Measurements from ENCODE around the gene BGLAP. TPM values are rescaled to one million over a fixed set of nuclear protein-coding genes. Genes with fewer than 3 reads are reported as not detected.

The BGLAP gene
- total and polyA plus RNA-seq, 7 donors = 0.33 to 0.44 (median 0.34) TPM; not detected in 4

DNA sequence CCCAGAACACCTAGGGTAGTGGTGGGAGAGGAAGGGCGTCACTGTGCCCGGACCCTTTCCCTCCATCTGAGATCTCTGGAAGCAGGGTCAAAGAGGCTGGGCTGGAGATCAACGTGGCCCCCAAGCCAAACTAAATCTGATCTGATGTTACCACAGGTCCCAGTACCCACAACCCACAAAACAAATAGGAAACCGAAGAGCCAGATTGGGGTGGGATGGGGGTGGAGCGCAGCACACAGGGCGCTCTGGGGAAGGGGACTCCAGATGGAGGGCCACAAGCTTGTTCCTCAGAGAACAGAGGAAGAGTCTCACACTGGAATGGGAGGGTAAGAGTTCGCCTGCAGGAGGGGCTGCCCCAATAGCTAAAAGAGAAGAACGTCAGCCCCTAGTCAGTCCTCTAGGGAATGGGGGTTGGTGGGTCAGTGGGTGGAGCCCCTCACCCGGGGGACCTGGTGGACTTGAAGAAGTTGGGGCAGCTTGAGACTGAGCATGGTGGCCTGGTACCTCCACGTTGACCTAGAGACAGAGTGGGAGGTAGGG, 4.3 kb downstream of the BGLAP start:
- Histone ChIP-seq H3K4me3 (peak overlapping the region; percentile 52), H3K27ac (no peak overlapping the region), H3K27me3 (ENCODE audit: insufficient read depth in 3 of 3, low read length in 2 of 3) (peaks cover 0 to 17% (median 10%) of the 10 kb centered on the region in 3 donors), H3K9me3 (no peaks in the 10 kb centered on the region), H3K36me3 (ENCODE audit: insufficient read depth in 1 of 2, low read depth in 1 of 2) (peaks cover 0 to 32% of the 10 kb centered on the region in 2 donors), H3K4me1 (peaks cover 9% of the 10 kb centered on the region)
- intact Hi-C loops (cut with DNase I) = no loop called here
- DNase-seq (no peak), ATAC-seq (no peak)
- 39 to 58% (median 46%) methylated on average over 9 to 10 of the region's 10 CpGs for WGBS, 3 donors
- TF ChIP-seq, protein P1, sequence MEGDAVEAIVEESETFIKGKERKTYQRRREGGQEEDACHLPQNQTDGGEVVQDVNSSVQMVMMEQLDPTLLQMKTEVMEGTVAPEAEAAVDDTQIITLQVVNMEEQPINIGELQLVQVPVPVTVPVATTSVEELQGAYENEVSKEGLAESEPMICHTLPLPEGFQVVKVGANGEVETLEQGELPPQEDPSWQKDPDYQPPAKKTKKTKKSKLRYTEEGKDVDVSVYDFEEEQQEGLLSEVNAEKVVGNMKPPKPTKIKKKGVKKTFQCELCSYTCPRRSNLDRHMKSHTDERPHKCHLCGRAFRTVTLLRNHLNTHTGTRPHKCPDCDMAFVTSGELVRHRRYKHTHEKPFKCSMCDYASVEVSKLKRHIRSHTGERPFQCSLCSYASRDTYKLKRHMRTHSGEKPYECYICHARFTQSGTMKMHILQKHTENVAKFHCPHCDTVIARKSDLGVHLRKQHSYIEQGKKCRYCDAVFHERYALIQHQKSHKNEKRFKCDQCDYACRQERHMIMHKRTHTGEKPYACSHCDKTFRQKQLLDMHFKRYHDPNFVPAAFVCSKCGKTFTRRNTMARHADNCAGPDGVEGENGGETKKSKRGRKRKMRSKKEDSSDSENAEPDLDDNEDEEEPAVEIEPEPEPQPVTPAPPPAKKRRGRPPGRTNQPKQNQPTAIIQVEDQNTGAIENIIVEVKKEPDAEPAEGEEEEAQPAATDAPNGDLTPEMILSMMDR (IDR thresholded peaks at IDR 0.05) = no peak

DNA sequence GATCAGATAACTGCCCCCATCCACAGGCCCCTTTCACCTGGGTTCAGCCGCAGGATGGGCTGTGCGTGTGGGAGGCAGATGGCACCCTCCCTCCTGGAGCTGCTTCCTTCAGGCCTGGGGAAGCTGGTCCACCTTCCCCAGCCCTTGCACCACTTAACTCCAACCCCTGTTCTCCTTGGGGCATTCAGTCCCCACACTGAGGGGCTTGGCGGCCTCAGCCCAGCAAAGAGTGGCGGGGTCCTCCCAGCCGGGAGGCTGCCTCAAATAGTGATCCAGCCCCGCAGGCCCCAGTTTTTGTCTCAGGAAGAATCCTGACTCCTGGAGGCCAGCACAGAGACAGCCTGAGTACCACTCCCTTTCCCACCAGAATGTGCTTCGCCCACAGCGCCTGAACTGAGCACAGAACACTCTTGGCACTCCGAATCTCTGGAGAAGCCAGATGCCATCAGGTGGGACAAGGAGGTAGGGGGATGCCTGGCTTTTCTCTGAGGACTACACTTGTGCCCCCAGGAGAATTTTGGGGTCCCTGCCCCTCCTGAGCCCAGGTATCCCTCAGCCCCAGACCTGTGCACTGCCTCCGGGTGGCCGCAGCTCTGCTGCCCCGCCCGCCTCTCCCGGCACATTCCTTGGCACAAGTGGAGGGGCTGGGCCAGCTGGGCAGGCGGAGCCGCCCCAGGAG, 4.9 kb downstream of the BGLAP start:
- ATAC-seq = peak; percentile 41 to 74 (median 65)
- Histone ChIP-seq H3K27me3 (ENCODE audit: insufficient read depth in 3 of 3, low read length in 2 of 3) (peaks cover 0 to 17% (median 10%) of the 10 kb centered on the region in 3 donors), H3K4me3 (no peak overlapping the region), H3K27ac (no peak overlapping the region), H3K9me3 (no peaks in the 10 kb centered on the region), H3K36me3 (ENCODE audit: insufficient read depth in 1 of 2, low read depth in 1 of 2) (peaks cover 0 to 37% of the 10 kb centered on the region in 2 donors), H3K4me1 (peaks cover 9% of the 10 kb centered on the region)
- TF ChIP-seq, protein P1 (IDR thresholded peaks at IDR 0.05) = no peak
- 29 to 34% (median 34%) methylated on average over 15 to 16 of the region's 16 CpGs for WGBS, 3 donors
- intact Hi-C loops (cut with DNase I) = no loop called here
- DNase-seq = peak; percentile 53 to 72

DNA sequence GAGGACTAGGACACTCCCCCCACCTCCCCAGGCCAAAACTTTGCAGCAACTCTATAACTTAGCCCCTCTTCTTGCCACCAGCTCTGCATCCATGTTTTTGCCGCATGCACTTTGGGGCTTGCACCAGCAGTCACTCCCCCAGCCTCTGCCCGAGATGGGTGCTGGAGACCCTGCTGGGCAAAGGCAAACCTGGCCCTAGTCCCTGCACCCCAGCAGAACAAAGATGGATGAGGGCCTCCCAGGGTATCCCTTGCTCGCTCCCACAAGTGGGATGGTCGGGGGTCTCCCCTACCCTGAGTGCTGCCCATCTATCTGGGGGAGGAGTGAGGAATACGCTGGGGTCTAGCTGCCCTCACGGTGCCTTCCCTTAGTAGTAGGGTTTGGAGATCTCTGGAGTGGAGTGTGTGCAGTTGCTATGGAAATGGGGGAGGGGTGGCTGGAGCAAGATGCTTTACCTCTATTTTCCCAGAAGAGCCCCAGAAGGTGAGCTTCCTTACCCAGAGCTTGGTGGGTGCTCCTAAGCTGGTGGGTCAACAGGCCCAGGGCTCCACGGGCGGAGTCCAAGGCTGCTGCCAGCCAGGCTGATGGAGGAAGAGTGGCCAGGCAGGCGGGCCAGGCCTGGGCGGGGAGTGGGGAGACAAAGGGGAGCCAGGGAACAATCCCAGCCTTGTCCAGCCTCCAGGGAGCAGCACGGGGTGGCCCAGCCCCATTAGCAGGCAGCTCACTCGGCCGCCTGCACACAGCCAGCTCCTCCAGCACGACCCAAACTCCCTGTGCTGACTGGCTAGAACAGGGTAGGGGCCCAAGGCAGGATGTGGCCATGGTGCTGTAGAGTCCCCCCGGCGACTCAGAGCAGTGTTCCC, 5.7 kb downstream of the BGLAP start, which contains the start of gene PAQR6:
Gene PAQR6, minus strand, starts transcription at position 597 of the 863 bp plus-strand sequence. CDS start 1,325 bp downstream, outside the sequence.
- no peaks in the 10 kb centered on the region for H3K9me3 ChIP-seq
- peaks cover 0 to 17% (median 10%) of the 10 kb centered on the region in 3 donors for H3K27me3 ChIP-seq (ENCODE audit: insufficient read depth in 3 of 3, low read length in 2 of 3)
- ATAC-seq (peak in 3 of 4 donors; percentile 12 to 41 (median 38)), DNase-seq (peak; percentile 26 to 29)
- TF ChIP-seq, protein P1 (IDR thresholded peaks at IDR 0.05) = no peak
- H3K27ac ChIP-seq = no peak within 1 kb of the TSS
- WGBS, 3 donors = 28 to 41% (median 29%) methylated on average over 14 to 16 of the region's 16 CpGs
- intact Hi-C loops (cut with DNase I) = no loop called here
- peaks cover 0 to 40% of the 10 kb centered on the region in 2 donors for H3K36me3 ChIP-seq (ENCODE audit: insufficient read depth in 1 of 2, low read depth in 1 of 2)
- H3K4me3 ChIP-seq = no peak within 1 kb of the TSS
- peaks cover 9% of the 10 kb centered on the region for H3K4me1 ChIP-seq

DNA sequence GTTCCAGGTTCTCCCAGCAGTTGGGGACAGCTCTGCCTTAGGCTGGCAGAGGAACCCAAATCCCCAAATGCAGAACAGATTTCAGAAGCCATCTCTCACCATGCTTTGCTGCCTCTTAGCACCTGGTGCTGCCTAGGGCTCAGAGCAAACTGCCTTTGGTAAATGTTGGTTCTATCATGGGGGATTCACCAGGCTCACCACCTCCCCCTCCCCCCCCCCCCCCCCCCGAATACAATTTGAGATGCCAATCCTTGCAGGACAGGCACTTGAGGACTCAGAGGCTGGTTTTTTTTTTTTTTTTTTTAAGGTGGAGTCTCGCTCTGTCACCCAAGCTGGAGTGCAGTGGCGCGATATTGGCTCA, 6.3 kb downstream of the BGLAP start:
- H3K4me1 ChIP-seq = peaks cover 9% of the 10 kb centered on the region
- ATAC-seq (no peak), DNase-seq (no peak)
- intact Hi-C loops (cut with DNase I) = no loop called here
- 71 to 80% (median 79%) methylated on average over 2 to 4 of the region's 4 CpGs for WGBS, 3 donors
- H3K9me3 ChIP-seq = no peaks in the 10 kb centered on the region
- H3K27me3 ChIP-seq (ENCODE audit: insufficient read depth in 3 of 3, low read length in 2 of 3) = peaks cover 0 to 17% (median 10%) of the 10 kb centered on the region in 3 donors
- TF ChIP-seq, protein P1 (IDR thresholded peaks at IDR 0.05) = no peak
- no peak overlapping the region for H3K27ac ChIP-seq
- H3K36me3 ChIP-seq (ENCODE audit: insufficient read depth in 1 of 2, low read depth in 1 of 2) = peaks cover 0 to 46% of the 10 kb centered on the region in 2 donors
- H3K4me3 ChIP-seq = no peak overlapping the region
